PFSK-1 (cell line): ENCODE data around the gene GRAMD1A.

Experiments used
- FOXP2 ChIP-seq: optimal IDR thresholded peaks from 2 replicates; pipeline ENCODE3; 2011; ENCODE audit warnings: borderline replicate concordance, control low read depth, inconsistent platforms; ENCODE audit not compliant: insufficient read depth; ENCODE audit errors: extremely low read length, extremely low read depth
- POLR2AphosphoS5 ChIP-seq: IDR thresholded peaks from 2 replicates; pipeline ENCODE4 v1.6.1; 2012; ENCODE audit warnings: low read depth, mild to moderate bottlenecking, control low read depth, low read length, moderate library complexity
- REST ChIP-seq, 2 experiments: IDR thresholded peaks; 2 replicates each; pipeline versions ENCODE4 v1.6.1 to v1.8.0; 2011 to 2012; ENCODE audit warnings: low read depth in 2 of 2, low read length in 2 of 2, control low read depth in 1 of 2, inconsistent platforms in 1 of 2, mild to moderate bottlenecking in 1 of 2, moderate library complexity in 1 of 2; ENCODE audit not compliant: insufficient read depth in 1 of 2
- SIN3A ChIP-seq: IDR thresholded peaks from 2 replicates; pipeline ENCODE4 v1.6.1; 2012; ENCODE audit warnings: mild to moderate bottlenecking, low read length, moderate library complexity, borderline replicate concordance; ENCODE audit not compliant: insufficient read depth
- TAF1 ChIP-seq: IDR thresholded peaks from 2 replicates; pipeline ENCODE4 v1.6.1; 2012; ENCODE audit warnings: low read length, control low read depth, borderline replicate concordance; ENCODE audit not compliant: insufficient read depth

Gene GRAMD1A

GRCh38 chr19:34964598-34964997 lies 35.5 kb upstream of the GRAMD1A start:
- TF ChIP-seq REST (IDR thresholded peaks at IDR 0.05; ENCODE audit: insufficient read depth in 1 of 2, low read depth in 2 of 2, low read length in 2 of 2) (no peak), TAF1 (no peak), POLR2AphosphoS5 (no peak), FOXP2 (no peak)

GRCh38 chr19:34967551-34967950 lies 32.6 kb upstream of the GRAMD1A start:
- TF ChIP-seq FOXP2: no peak
- TF ChIP-seq REST (IDR thresholded peaks at IDR 0.05; ENCODE audit: insufficient read depth in 1 of 2, low read depth in 2 of 2, low read length in 2 of 2): no peak
- no peak for TF ChIP-seq SIN3A
- TF ChIP-seq TAF1: no peak
- no peak for TF ChIP-seq POLR2AphosphoS5

GRCh38 chr19:34969721-34970120 lies 30.4 kb upstream of the GRAMD1A start:
- no peak for TF ChIP-seq TAF1
- TF ChIP-seq POLR2AphosphoS5: no peak
- TF ChIP-seq REST (IDR thresholded peaks at IDR 0.05; ENCODE audit: insufficient read depth in 1 of 2, low read depth in 2 of 2, low read length in 2 of 2): no peak
- no peak for TF ChIP-seq FOXP2
- TF ChIP-seq SIN3A: no peak

- TF ChIP-seq FOXP2 (no peak), TAF1 (no peak), POLR2AphosphoS5 (no peak), SIN3A (no peak), REST (IDR thresholded peaks at IDR 0.05; ENCODE audit: insufficient read depth in 1 of 2, low read depth in 2 of 2, low read length in 2 of 2) (no peak)
Measured at GRCh38 chr19:34972163-34972705, 27.9 kb upstream of the GRAMD1A start.

- TF ChIP-seq FOXP2: no peak
- no peak for TF ChIP-seq SIN3A
- TF ChIP-seq TAF1: no peak
- TF ChIP-seq REST (IDR thresholded peaks at IDR 0.05; ENCODE audit: insufficient read depth in 1 of 2, low read depth in 2 of 2, low read length in 2 of 2): no peak
- no peak for TF ChIP-seq POLR2AphosphoS5
Measured at GRCh38 chr19:34974646-34975045, 25.5 kb upstream of the GRAMD1A start.
